ENCODE data around the gene KRT8.

DNA sequence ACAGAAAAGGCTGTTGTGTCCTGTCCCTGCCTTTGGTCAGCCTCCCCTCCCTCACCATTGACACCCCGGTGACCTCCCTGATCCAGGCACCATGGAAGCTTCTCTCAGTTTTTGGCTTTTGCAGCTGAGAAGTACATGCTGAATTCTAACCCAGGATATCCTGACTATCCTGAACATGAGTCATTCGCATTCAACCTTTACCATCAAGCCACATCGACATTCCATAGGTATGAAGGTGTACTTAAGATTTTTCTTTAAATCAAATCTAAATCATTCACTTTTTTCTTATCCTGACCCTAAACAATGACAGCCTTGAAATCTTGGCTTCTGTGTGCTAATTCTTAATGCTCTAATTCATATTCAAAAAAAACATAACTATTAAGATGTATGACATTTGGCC, 47.4 kb downstream of the KRT8 start:
- TF ChIP-seq CTCF (conservative IDR thresholded peaks at IDR 0.05; ENCODE audit: low read length) (no peak), EZH2phosphoT487 (IDR thresholded peaks at IDR 0.05; ENCODE audit: borderline replicate concordance, low read depth, low read length) (no peak)

All from OCI-LY7 (cell line).